Inferior parietal cortex (tissue), 1 donor: ENCODE data around the gene ATP13A3.
"Not testable (repeated sequence)": the region's sequence is repeated elsewhere in the genome, so short reads cannot be mapped to it uniquely, and the experiment has no call there.

Source experiments
- DNase-seq: peaks from one replicate; pipeline ENCODE4 v3.0.0-alpha.2; 2016; ENCODE audit errors: extremely low spot score

Gene ATP13A3

DNA sequence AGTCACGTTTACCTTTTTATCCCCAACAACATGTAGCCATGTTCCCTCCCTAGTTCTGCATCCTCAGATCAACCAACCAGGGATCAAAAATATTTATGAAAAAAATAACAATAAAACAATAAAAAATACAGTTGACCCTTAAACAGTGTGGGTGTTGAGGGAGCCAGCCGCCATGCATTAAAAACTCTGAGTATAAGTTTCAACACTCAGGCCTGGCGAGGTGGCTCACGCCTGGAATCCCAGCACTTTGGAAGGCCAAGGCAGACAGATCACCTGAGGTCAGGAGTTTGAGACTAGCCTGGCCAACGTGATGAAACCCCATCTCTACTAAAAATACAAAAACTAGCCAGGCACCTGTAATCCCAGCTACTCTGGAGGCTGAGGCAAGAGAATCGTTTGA is 12.7 kb upstream of the ATP13A3 start:
- DNase-seq, result not testable (repeated sequence)

GRCh38 chr3:194497799-194498575 is 11.2 kb upstream of the ATP13A3 start:
- no peak for DNase-seq

GRCh38 chr3:194496217-194496919 is 9.6 kb upstream of the ATP13A3 start:
- DNase-seq, result no peak

DNA sequence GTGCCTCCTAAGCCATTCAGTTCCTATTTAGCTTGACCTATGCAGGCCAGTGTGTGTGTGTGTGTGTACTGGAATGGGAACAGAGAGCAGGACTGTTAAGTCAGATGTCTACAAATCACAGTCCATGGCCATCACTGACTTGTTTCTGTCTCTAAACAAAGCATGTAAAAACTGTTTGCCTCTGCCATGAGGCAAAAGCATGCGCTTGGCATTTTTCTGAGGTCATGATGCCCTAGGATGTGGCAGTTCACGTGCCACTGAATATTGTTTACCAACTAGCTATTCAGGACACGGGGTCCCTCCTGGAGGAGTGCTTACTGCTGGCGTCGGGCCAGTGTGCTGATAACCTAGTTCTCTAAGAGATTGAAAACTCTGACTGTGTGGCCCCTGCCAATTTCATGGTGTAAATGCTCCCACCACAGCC is 8.2 kb upstream of the ATP13A3 start:
- no peak for DNase-seq

DNA sequence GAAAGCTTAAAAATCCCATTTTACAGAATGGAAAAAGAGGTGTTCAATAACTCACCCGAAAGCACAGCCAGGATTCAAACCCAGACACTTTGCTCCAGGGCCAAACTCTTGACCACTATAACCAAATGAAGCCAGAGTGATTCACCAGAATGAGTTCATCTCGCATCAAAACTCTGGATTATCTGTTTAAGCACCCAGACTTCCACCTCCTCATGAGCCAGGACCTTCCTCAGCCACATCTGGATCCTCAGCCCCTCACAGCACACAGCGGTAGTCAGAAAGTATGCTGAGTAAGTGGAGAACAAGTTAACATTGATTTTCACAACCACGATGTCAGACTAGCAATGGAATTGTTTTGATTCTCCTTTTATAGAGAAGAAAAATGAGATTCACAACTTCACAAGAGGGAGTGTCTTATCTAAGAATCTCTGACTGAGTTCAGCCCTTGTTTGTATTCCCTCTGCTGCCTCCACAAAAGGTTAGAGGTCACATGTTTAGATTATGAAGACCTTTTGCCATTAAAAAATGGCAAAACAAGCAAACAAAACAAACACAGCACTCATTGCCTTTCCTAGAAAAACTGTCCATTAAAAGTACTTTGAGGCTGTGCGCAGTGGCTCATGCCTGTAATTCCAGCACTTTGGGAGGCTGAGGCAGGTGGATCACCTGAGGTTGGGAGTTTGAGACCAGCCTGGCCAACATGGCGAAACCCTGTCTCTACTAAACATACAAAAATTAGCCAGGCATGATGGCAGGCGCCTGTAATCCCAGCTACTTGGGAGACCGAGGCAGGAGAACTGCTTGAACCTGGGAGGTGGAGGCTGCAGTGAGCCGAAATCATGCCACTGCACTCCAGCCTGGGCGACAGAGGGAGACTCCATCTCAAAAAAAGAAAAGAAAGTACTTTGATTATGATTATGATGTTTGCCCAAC is 7.5 kb upstream of the ATP13A3 start:
- not testable (repeated sequence) for DNase-seq

DNA sequence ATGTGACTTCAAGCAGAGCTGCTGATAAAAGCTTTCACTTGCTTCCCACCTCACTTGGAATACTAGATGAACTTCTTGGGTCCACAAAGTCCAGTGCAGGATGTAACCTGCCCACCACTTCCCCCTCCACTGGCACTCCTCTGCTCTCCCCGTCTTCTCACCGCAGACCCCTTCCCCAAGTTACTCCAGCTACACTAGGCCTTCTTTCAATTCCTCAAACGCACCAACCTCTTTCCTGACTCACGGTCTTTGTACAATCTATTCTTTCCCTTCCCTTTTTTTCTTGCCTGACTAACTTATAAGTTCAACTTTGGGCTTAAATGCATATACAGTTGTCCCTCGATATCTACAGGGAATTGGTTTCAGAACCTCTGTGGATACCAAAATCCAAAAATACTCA is 5.2 kb upstream of the ATP13A3 start:
- DNase-seq, result no peak

DNA sequence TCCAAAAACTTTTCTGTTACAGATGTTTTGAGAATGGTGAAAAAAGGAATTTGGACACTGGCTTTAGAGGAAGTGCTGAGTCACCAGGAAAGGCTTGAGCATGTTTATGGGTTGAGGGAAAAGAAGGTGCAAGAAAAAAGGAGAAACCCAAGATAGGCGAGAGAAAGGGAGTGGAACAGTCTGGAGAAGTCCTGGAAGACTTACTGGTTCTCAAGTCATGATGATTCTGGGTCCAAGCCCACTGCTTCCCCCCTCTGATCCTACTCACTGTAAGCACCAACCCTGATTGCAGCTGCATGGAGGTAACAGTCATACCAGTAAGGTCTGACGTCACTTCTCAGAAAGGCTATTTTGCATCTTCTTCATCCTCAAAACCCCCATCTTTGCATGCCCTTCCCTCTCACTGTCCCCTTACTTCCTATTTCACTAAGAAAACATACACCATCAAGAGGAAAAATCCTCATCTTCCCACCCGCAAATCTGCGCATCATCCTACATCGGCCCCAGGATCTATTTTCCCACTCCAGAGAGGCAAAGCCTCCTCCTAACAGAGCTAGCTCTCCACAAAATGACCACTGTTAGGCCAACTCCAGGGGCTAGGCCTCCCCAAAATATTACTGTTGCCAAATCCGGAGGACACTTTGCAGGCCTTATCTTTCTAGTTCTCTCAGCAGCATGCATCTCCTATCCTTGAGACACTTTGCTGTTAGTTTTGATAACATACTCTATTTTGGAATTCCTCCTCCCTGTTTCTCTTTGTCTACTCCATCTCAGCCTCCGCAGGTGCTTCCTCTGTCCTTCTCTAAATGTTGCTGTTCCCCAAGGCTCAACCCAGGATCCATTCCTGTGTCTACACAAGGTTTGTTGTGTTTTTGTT is 3.2 kb upstream of the ATP13A3 start:
- DNase-seq, result no peak

GRCh38 chr3:194488055-194488742 is 1.4 kb upstream of the ATP13A3 start:
- no peak for DNase-seq

- peak; percentile 42 for DNase-seq
Measured at GRCh38 chr3:194487289-194488054, 670 bp upstream of the ATP13A3 start.

- DNase-seq, result no peak
Measured at GRCh38 chr3:194485881-194486539, 792 bp downstream of the ATP13A3 start.

GRCh38 chr3:194485468-194485880 is 1.3 kb downstream of the ATP13A3 start:
- DNase-seq, result no peak

GRCh38 chr3:194484614-194485013 is 2.2 kb downstream of the ATP13A3 start:
- DNase-seq, result no peak

DNA sequence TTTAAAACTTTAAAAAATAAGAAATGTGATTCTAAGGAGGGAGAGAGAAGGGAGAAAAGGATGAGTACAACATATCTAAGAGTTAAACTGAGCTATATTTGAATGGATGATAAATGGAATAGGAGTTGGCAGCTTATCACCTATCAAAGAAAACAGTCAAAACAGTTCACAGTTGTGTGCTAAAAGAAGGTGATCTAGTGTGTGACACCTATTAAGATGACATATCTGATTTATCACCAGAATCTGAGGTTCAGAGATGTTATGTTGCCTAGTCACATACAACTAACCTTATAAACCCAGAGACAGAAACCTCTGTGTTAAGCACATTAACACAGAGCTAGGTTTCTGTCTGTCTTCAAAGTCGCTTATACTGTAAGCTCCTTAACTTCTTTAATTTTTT is 3.0 kb downstream of the ATP13A3 start:
- no peak for DNase-seq

DNA sequence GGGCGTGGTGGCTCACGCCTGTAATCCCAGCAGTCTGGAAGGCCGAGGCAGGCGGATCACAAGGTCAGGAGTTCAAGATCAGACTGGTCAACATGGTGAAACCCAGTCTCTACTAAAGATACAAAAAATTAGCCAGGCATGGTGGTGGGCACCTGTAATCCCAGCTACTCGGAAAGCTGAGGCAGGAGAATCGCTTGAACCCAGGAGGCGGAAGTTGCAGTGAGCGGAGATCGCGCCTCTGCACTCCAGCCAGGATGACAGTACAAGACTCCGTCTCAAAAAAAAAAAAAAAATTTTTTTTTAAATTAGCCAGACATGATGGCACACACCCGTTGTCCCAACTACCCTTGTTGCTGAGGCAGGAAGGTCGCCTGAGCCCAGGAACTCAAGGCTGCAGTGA is 4.0 kb downstream of the ATP13A3 start:
- DNase-seq, result not testable (repeated sequence)

DNA sequence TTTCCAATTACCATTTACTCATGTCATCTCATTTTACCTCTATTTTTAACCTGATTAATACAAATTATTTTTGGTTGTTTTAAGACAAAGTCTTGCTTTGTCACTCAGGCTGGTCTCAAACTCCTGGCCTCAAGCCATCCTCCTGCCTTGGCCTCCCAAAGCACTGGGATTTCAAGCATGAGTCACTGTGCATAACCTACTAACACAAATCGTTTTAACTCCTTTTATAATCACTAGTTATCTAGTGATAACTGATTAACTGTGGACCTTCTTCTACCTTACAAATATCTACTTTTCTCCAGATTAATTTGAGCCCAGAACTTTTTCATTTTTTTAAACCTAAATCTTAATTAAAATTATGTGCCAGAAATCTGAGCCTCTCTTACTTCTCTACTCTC is 4.6 kb downstream of the ATP13A3 start:
- no peak for DNase-seq

- no peak for DNase-seq
Measured at GRCh38 chr3:194481525-194482195, 5.1 kb downstream of the ATP13A3 start.

- no peak for DNase-seq
Measured at GRCh38 chr3:194481103-194481502, 5.7 kb downstream of the ATP13A3 start.

- DNase-seq, result no peak
Measured at GRCh38 chr3:194476784-194477183, 10.0 kb downstream of the ATP13A3 start.

DNA sequence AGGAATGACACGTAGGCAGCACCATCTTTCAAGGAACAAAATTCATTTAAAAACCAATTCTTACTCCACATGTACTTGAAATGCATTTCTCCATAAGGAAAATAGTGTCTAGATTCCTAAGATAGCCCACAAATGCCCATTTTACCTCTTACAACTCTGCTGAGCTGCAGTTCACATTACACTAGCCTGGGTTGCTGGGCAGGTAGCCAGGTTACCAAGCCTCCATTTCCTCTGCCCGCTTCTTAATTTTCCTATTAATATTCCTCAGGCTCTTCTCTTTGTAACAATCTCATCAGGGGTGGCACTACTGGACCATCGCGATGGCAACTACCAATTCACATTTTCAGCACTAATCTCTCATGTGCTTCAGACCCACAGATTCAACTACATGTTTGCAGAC is 10.8 kb downstream of the ATP13A3 start:
- no peak for DNase-seq
